Measurements from ENCODE around the gene KCNIP4. TPM values are rescaled to one million over a fixed set of nuclear protein-coding genes. Genes with fewer than 3 reads are reported as not detected.

The KCNIP4 gene
- total and polyA plus RNA-seq, 10 of the 15 experiments (the other 5 are each of a cell fraction or from before 2014, with no cell fraction given): 0.03 to 0.23 (median 0.13) TPM; not detected in 7

GRCh38 chr4:21856301-21856700, 92.3 kb downstream of the KCNIP4 start:
- no peaks in the 10 kb centered on the region for H3K9me3 ChIP-seq (replicated peaks; ENCODE audit: control insufficient read depth, insufficient read depth, low read length)
- H3K27ac ChIP-seq (ENCODE audit: control insufficient read depth, insufficient read depth): no peak overlapping the region
- in situ Hi-C loops (cut with MboI) (no loop called here), intact Hi-C loops (cut with micrococcal nuclease; ENCODE audit: unreplicated experiment) (no loop called here)
- no peak for DNase-seq (ENCODE audit: low read depth, low spot score)
- ChIA-PET POLR2A (interaction anchor here (0.5 kb wide), 1 partner anchor 1960 kb away, joined by 3 read pairs; no protein-coding TSS in a partner anchor), SMC1A (ENCODE audit: uncharacterized antibody, unreplicated experiment) (no interaction called here), RAD21 (ENCODE audit: unreplicated experiment) (no interaction called here), CTCF (no interaction called here)
- no peaks in the 10 kb centered on the region for H3K4me1 ChIP-seq (ENCODE audit: control insufficient read depth, insufficient read depth, low read length)
- H4K20me1 ChIP-seq (ENCODE audit: control insufficient read depth, insufficient read depth): no peaks in the 10 kb centered on the region
- 18% methylated on average over 6 of the region's 6 CpGs for WGBS (ENCODE audit: insufficient coverage, insufficient replicate concordance, low lambda C conversion rate, missing lambda C conversion rate)
- ATAC-seq: no peak
- H3K27me3 ChIP-seq (replicated peaks in 1 of 2; ENCODE audit: control insufficient read depth in 2 of 2, insufficient read depth in 2 of 2, low read length in 1 of 2): no peaks in the 10 kb centered on the region
- TF ChIP-seq ZNF207 (IDR thresholded peaks at IDR 0.05; ENCODE audit: borderline replicate concordance) (no peak), SREBF2 (IDR thresholded peaks at IDR 0.05; ENCODE audit: low read length) (no peak), CTCF (IDR thresholded peaks at IDR 0.05 in 2 of 3, conservative IDR thresholded peaks at IDR 0.05 in 1 of 3; ENCODE audit: control insufficient read depth in 2 of 3, extremely low read depth in 1 of 3, insufficient read depth in 1 of 3, low read depth in 3 of 3, low read length in 3 of 3) (no peak), SKIL (IDR thresholded peaks at IDR 0.05; ENCODE audit: low read depth, poor library complexity, severe bottlenecking) (no peak), NBN (IDR thresholded peaks at IDR 0.05) (no peak), RFX5 (IDR thresholded peaks at IDR 0.05; ENCODE audit: low read depth, low read length) (no peak), SMAD5 (IDR thresholded peaks at IDR 0.05; ENCODE audit: low read depth) (no peak), POLR2AphosphoS5 (IDR thresholded peaks at IDR 0.05; ENCODE audit: low read length) (no peak), ASH2L (IDR thresholded peaks at IDR 0.05; ENCODE audit: borderline replicate concordance, low read depth) (no peak), YY1 (IDR thresholded peaks at IDR 0.05; ENCODE audit: low read depth, low read length) (no peak), CHD4 (IDR thresholded peaks at IDR 0.05) (no peak), YBX1 (IDR thresholded peaks at IDR 0.05) (no peak), NR2C2 (IDR thresholded peaks at IDR 0.05; ENCODE audit: borderline replicate concordance, control insufficient read depth, insufficient read length, low read depth) (no peak), FOXK2 (IDR thresholded peaks at IDR 0.05) (no peak)
- TF ChIP-seq, protein P1, sequence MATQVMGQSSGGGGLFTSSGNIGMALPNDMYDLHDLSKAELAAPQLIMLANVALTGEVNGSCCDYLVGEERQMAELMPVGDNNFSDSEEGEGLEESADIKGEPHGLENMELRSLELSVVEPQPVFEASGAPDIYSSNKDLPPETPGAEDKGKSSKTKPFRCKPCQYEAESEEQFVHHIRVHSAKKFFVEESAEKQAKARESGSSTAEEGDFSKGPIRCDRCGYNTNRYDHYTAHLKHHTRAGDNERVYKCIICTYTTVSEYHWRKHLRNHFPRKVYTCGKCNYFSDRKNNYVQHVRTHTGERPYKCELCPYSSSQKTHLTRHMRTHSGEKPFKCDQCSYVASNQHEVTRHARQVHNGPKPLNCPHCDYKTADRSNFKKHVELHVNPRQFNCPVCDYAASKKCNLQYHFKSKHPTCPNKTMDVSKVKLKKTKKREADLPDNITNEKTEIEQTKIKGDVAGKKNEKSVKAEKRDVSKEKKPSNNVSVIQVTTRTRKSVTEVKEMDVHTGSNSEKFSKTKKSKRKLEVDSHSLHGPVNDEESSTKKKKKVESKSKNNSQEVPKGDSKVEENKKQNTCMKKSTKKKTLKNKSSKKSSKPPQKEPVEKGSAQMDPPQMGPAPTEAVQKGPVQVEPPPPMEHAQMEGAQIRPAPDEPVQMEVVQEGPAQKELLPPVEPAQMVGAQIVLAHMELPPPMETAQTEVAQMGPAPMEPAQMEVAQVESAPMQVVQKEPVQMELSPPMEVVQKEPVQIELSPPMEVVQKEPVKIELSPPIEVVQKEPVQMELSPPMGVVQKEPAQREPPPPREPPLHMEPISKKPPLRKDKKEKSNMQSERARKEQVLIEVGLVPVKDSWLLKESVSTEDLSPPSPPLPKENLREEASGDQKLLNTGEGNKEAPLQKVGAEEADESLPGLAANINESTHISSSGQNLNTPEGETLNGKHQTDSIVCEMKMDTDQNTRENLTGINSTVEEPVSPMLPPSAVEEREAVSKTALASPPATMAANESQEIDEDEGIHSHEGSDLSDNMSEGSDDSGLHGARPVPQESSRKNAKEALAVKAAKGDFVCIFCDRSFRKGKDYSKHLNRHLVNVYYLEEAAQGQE (IDR thresholded peaks at IDR 0.05; ENCODE audit: low read depth, low read length): no peak
- no peak for FAIRE-seq
- no peak overlapping the region for H3K4me2 ChIP-seq (ENCODE audit: control insufficient read depth, insufficient read depth)
- no TSS peak for BruUV-seq (replicated peaks)
- H3K9ac ChIP-seq (ENCODE audit: control insufficient read depth, insufficient read depth, low read length): no peak overlapping the region
- no peak overlapping the region for H2AFZ ChIP-seq (ENCODE audit: control insufficient read depth, low read depth, low read length)
- H3K4me3 ChIP-seq: no peak overlapping the region
- H3K79me2 ChIP-seq (ENCODE audit: control insufficient read depth, insufficient read depth, low read length): no peaks in the 10 kb centered on the region
- H3K36me3 ChIP-seq (ENCODE audit: control insufficient read depth in 2 of 2, insufficient read depth in 2 of 2, low read length in 1 of 2): no peaks in the 10 kb centered on the region

Measured in GM12878 (cell line).